ENCODE measurements around the gene NBPF1.
"Not testable (repeated sequence)": the region's sequence is repeated elsewhere in the genome, so short reads cannot be mapped to it uniquely, and the experiment has no call there.

NBPF1 gene

DNA sequence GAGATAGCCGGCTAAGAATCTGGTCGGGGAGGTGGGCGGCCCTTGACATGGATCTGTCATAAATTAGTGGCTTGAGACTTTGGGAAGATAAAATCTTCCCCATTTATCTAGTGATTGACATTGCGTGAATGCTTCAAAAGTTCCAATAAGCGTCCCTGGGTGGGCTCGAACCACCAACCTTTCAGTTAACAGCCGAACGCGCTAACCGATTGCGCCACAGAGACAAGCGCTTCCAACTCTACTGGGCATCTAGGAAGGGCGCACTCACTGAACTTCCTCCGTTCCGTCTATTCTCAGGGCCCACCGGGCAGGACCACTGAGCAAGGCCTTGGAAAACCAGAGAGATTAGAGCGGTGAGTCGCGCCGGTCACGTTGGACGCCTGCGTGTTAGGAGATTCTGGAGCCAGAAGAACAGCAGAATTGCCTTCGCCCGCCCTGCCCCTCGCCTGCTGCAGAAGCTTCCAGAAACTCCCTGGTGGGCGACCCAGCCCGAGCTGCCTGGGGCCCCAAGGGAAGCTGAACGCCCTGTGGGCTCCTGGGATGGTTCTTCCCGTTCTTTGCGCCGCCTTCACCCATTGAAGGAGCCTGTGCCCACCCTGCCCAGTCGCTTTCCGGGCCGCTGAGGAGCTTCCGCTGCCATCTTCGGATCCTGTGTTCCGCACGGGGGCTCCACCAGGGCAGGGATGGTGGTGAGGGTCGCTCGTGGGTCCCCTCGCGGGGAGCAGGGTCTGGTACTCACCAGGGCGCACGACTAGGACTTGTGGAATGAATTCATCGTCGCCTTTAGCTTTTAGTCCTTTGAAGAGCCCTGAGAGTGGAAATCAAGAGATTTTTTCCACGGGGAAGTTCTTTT, 92.7 kb downstream of the NBPF1 start:
- WGBS, 2 donors (ENCODE audit: extremely low coverage in 2 of 2, insufficient read length in 2 of 2, insufficient replicate concordance in 1 of 2), result no CpG with 5 or more reads among the region's 48 CpGs
- Histone ChIP-seq H2BK15ac (ENCODE audit: low read length) (peak overlapping the region; percentile 81), H3K4me2 (ENCODE audit: insufficient read depth, low read length, poor library complexity, severe bottlenecking) (peak overlapping the region; percentile 49), H3K4me3 (ENCODE audit: low read length in 2 of 2) (peak overlapping the region in 1 of 2 donors; percentile 71), H2AFZ (ENCODE audit: low read length) (peak overlapping the region; percentile 22), H3K27me3 (ENCODE audit: control insufficient read depth in 3 of 3, insufficient read depth in 3 of 3, low read depth in 1 of 3, low read length in 3 of 3) (peaks cover 0 to 52% (median 17%) of the 10 kb centered on the region in 3 experiments), H2BK5ac (ENCODE audit: low read length) (peak overlapping the region; percentile 75), H3K18ac (ENCODE audit: low read length) (peak overlapping the region; percentile 31)
- H3K79me1 ChIP-seq (ENCODE audit: low read depth, low read length); H3K9me3 ChIP-seq (replicated peaks in 1 of 2; ENCODE audit: control insufficient read depth in 2 of 2, insufficient read depth in 1 of 2, low read depth in 1 of 2, low read length in 2 of 2); H2BK12ac ChIP-seq (ENCODE audit: low read length); H3K27ac ChIP-seq (replicated peaks; ENCODE audit: low read length); H4K91ac ChIP-seq (ENCODE audit: low read depth, low read length, poor library complexity); DNase-seq (ENCODE audit: low spot score); H3K23ac ChIP-seq (ENCODE audit: low read depth, low read length, poor library complexity); H3K4ac ChIP-seq (ENCODE audit: low read length); H2BK120ac ChIP-seq (ENCODE audit: low read depth, low read length); H4K8ac ChIP-seq (ENCODE audit: low read depth, low read length); H3K36me3 ChIP-seq (replicated peaks in 1 of 2; ENCODE audit: control insufficient read depth in 2 of 2, insufficient read depth in 2 of 2, low read length in 2 of 2); H3K9ac ChIP-seq (ENCODE audit: low read depth, low read length, poor library complexity); H3K4me1 ChIP-seq (ENCODE audit: control insufficient read depth in 2 of 2, insufficient read depth in 1 of 2, low read depth in 1 of 2, low read length in 2 of 2); H2AK5ac ChIP-seq (ENCODE audit: low read depth, low read length); H3K14ac ChIP-seq (ENCODE audit: low read length): not testable (repeated sequence)

DNA sequence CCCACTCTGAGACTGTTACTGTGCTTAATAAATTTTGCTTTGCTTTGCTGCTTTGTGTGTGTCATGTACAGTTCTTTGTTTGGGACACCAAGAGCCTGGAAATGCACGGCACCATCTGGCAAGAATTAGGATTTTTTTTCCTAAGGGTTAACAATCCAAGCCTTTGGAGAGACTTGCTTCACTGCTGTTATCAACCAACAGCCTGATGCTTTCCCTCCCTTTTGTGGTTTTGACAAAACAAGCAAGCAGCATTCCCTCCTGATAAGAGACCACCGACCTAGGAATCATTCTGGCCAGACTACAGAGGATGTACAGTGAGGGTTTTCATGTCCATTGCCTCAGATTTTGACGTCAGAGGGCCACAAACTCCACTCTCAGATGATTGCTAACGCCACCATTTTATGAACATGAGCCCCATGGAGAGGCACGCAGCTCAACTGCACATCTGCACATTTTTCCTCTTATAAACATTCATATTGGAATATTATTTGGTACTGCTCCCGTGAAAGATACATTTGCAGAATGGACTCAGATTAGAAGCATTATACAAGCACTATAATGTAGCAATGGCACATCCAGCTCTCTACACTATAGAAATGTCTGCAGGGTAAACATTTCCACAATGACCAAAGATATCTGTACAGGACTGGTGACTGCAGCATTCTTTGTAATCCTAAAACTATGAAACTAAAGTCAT, 94.0 kb downstream of the NBPF1 start:
- not testable (repeated sequence) for H2BK120ac ChIP-seq (ENCODE audit: low read depth, low read length); H3K4me1 ChIP-seq (ENCODE audit: control insufficient read depth in 2 of 2, insufficient read depth in 1 of 2, low read depth in 1 of 2, low read length in 2 of 2); H3K18ac ChIP-seq (ENCODE audit: low read length); H3K9ac ChIP-seq (ENCODE audit: low read depth, low read length, poor library complexity); H3K79me1 ChIP-seq (ENCODE audit: low read depth, low read length); H3K27ac ChIP-seq (replicated peaks; ENCODE audit: low read length); H2AK5ac ChIP-seq (ENCODE audit: low read depth, low read length); H2BK5ac ChIP-seq (ENCODE audit: low read length); H2BK15ac ChIP-seq (ENCODE audit: low read length); H3K4ac ChIP-seq (ENCODE audit: low read length); H3K14ac ChIP-seq (ENCODE audit: low read length); H4K91ac ChIP-seq (ENCODE audit: low read depth, low read length, poor library complexity); H4K8ac ChIP-seq (ENCODE audit: low read depth, low read length); H3K4me2 ChIP-seq (ENCODE audit: insufficient read depth, low read length, poor library complexity, severe bottlenecking); H3K23ac ChIP-seq (ENCODE audit: low read depth, low read length, poor library complexity); H3K4me3 ChIP-seq (ENCODE audit: low read length in 2 of 2); H2BK12ac ChIP-seq (ENCODE audit: low read length); H3K9me3 ChIP-seq (replicated peaks in 1 of 2; ENCODE audit: control insufficient read depth in 2 of 2, insufficient read depth in 1 of 2, low read depth in 1 of 2, low read length in 2 of 2); DNase-seq (ENCODE audit: low spot score); H3K36me3 ChIP-seq (replicated peaks in 1 of 2; ENCODE audit: control insufficient read depth in 2 of 2, insufficient read depth in 2 of 2, low read length in 2 of 2)
- Histone ChIP-seq H3K27me3 (ENCODE audit: control insufficient read depth in 3 of 3, insufficient read depth in 3 of 3, low read depth in 1 of 3, low read length in 3 of 3) (peaks cover 0 to 47% (median 17%) of the 10 kb centered on the region in 3 experiments), H2AFZ (ENCODE audit: low read length) (peak overlapping the region; percentile 35)
- no CpG with 5 or more reads among the region's 6 CpGs for WGBS, 2 donors (ENCODE audit: extremely low coverage in 2 of 2, insufficient read length in 2 of 2, insufficient replicate concordance in 1 of 2)

DNA sequence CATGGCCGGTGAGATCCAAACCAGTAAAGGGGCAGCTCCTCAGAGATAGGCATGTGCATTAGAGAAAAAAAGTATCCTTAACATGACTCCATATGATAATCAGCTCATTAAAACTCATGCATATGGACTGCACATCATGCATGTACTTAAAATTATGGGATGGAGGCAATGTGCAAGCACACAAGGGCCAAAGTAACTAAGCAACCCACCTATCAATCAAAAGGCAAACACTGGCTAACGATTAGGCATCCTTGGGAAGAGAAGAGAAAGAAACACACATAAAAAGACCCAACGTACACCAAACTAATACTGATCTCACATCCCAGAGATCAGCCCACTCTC, 94.5 kb downstream of the NBPF1 start:
- not testable (repeated sequence) for H3K79me1 ChIP-seq (ENCODE audit: low read depth, low read length); H2BK15ac ChIP-seq (ENCODE audit: low read length); H3K9me3 ChIP-seq (replicated peaks in 1 of 2; ENCODE audit: control insufficient read depth in 2 of 2, insufficient read depth in 1 of 2, low read depth in 1 of 2, low read length in 2 of 2); H3K36me3 ChIP-seq (replicated peaks in 1 of 2; ENCODE audit: control insufficient read depth in 2 of 2, insufficient read depth in 2 of 2, low read length in 2 of 2); H3K4me3 ChIP-seq (ENCODE audit: low read length in 2 of 2); H3K4me1 ChIP-seq (ENCODE audit: control insufficient read depth in 2 of 2, insufficient read depth in 1 of 2, low read depth in 1 of 2, low read length in 2 of 2); H2BK120ac ChIP-seq (ENCODE audit: low read depth, low read length); H3K14ac ChIP-seq (ENCODE audit: low read length); H2BK5ac ChIP-seq (ENCODE audit: low read length); H4K8ac ChIP-seq (ENCODE audit: low read depth, low read length); H3K4ac ChIP-seq (ENCODE audit: low read length); H4K91ac ChIP-seq (ENCODE audit: low read depth, low read length, poor library complexity); H2BK12ac ChIP-seq (ENCODE audit: low read length); H3K4me2 ChIP-seq (ENCODE audit: insufficient read depth, low read length, poor library complexity, severe bottlenecking); H2AK5ac ChIP-seq (ENCODE audit: low read depth, low read length); DNase-seq (ENCODE audit: low spot score); H3K23ac ChIP-seq (ENCODE audit: low read depth, low read length, poor library complexity); H3K27ac ChIP-seq (replicated peaks; ENCODE audit: low read length); H3K18ac ChIP-seq (ENCODE audit: low read length); H3K9ac ChIP-seq (ENCODE audit: low read depth, low read length, poor library complexity)
- WGBS, 2 donors (ENCODE audit: extremely low coverage in 2 of 2, insufficient read length in 2 of 2, insufficient replicate concordance in 1 of 2), result no CpG with 5 or more reads among the region's 3 CpGs
- H2AFZ ChIP-seq (ENCODE audit: low read length), result peak overlapping the region; percentile 35
- H3K27me3 ChIP-seq (ENCODE audit: control insufficient read depth in 3 of 3, insufficient read depth in 3 of 3, low read depth in 1 of 3, low read length in 3 of 3), result peaks cover 0 to 47% (median 17%) of the 10 kb centered on the region in 3 experiments

DNA sequence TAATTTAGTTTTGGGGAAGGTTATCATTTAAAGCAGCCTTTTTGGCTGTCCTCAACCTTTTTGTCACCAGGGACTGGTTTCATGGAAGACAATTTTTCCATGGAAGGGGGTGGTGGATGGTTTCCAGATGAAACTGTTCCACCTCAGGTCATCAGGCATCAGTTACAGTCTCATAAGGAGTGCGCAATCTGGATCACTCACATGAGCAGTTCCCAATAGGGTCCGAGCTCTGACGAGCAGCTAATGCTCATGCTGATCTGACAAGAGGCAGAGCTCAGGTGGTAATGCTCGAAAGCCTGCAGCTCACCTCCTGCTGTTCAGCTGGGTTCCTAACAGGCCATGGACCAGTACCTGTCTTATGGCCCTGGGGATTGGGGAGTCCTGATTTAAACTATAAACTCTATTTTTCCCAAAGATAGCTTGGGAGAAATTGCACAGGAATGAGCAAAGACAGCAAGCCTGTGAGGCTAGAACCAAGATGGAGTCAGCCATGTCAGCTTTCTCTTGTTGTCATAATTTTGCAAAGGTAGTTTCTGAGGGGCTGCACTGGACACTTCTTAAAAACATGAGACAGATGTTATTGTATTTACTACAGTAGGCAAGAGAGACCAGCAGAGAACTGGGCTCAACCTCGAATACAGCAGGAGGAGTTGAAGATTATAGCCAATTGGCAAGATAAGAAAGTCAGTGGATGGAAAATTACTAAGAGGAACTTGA, 96.5 kb downstream of the NBPF1 start:
- not testable (repeated sequence) for H3K9me3 ChIP-seq (replicated peaks in 1 of 2; ENCODE audit: control insufficient read depth in 2 of 2, insufficient read depth in 1 of 2, low read depth in 1 of 2, low read length in 2 of 2); H3K4me1 ChIP-seq (ENCODE audit: control insufficient read depth in 2 of 2, insufficient read depth in 1 of 2, low read depth in 1 of 2, low read length in 2 of 2); H2AK5ac ChIP-seq (ENCODE audit: low read depth, low read length); H2BK12ac ChIP-seq (ENCODE audit: low read length); H2BK15ac ChIP-seq (ENCODE audit: low read length); H4K8ac ChIP-seq (ENCODE audit: low read depth, low read length); H2AFZ ChIP-seq (ENCODE audit: low read length); H4K91ac ChIP-seq (ENCODE audit: low read depth, low read length, poor library complexity); H3K4ac ChIP-seq (ENCODE audit: low read length); H3K27ac ChIP-seq (replicated peaks; ENCODE audit: low read length); H3K4me3 ChIP-seq (ENCODE audit: low read length in 2 of 2); H3K4me2 ChIP-seq (ENCODE audit: insufficient read depth, low read length, poor library complexity, severe bottlenecking); H3K36me3 ChIP-seq (replicated peaks in 1 of 2; ENCODE audit: control insufficient read depth in 2 of 2, insufficient read depth in 2 of 2, low read length in 2 of 2); H2BK120ac ChIP-seq (ENCODE audit: low read depth, low read length); H3K14ac ChIP-seq (ENCODE audit: low read length); DNase-seq (ENCODE audit: low spot score); H3K9ac ChIP-seq (ENCODE audit: low read depth, low read length, poor library complexity); H2BK5ac ChIP-seq (ENCODE audit: low read length); H3K23ac ChIP-seq (ENCODE audit: low read depth, low read length, poor library complexity); H3K79me1 ChIP-seq (ENCODE audit: low read depth, low read length); H3K18ac ChIP-seq (ENCODE audit: low read length)
- no CpG with 5 or more reads among the region's 5 CpGs for WGBS, 2 donors (ENCODE audit: extremely low coverage in 2 of 2, insufficient read length in 2 of 2, insufficient replicate concordance in 1 of 2)
- H3K27me3 ChIP-seq (ENCODE audit: control insufficient read depth in 3 of 3, insufficient read depth in 3 of 3, low read depth in 1 of 3, low read length in 3 of 3), result peaks cover 0 to 30% (median 17%) of the 10 kb centered on the region in 3 experiments

Data from neuronal stem cell (in vitro differentiated cells).